DMS 273 (cell line): ENCODE data around the gene GALNTL6.
"Not testable (repeated sequence)": the region's sequence is repeated elsewhere in the genome, so short reads cannot be mapped to it uniquely, and the experiment has no call there.

ENCODE experiments used
- DNase-seq: peaks from one replicate; lab custom pipeline; 2025; ENCODE audit not compliant: unreplicated experiment; lab: John Stamatoyannopoulos, UW

The GALNTL6 gene

GRCh38 chr4:172721659-172722058, 908.5 kb downstream of the GALNTL6 start:
- no peak for DNase-seq

GRCh38 chr4:172725581-172725980, 912.4 kb downstream of the GALNTL6 start:
- DNase-seq, result no peak

- DNase-seq, result no peak
Measured at GRCh38 chr4:172726001-172726423, 912.8 kb downstream of the GALNTL6 start.

- DNase-seq, result no peak
Measured at GRCh38 chr4:172727631-172728030, 914.4 kb downstream of the GALNTL6 start.

GRCh38 chr4:172733645-172734044, 920.4 kb downstream of the GALNTL6 start:
- not testable (repeated sequence) for DNase-seq

GRCh38 chr4:172734555-172734954, 921.4 kb downstream of the GALNTL6 start:
- DNase-seq, result no peak

GRCh38 chr4:172736046-172736445, 922.8 kb downstream of the GALNTL6 start:
- DNase-seq, result no peak

- no peak for DNase-seq
Measured at GRCh38 chr4:172740434-172740833, 927.2 kb downstream of the GALNTL6 start.

GRCh38 chr4:172750910-172751309, 937.7 kb downstream of the GALNTL6 start:
- no peak for DNase-seq

- DNase-seq, result no peak
Measured at GRCh38 chr4:172751550-172751949, 938.3 kb downstream of the GALNTL6 start.

GRCh38 chr4:172758586-172759340, 945.6 kb downstream of the GALNTL6 start:
- DNase-seq, result no peak

GRCh38 chr4:172760512-172760911, 947.3 kb downstream of the GALNTL6 start:
- DNase-seq, result no peak

- no peak for DNase-seq
Measured at GRCh38 chr4:172762895-172763294, 949.7 kb downstream of the GALNTL6 start.

- DNase-seq, result no peak
Measured at GRCh38 chr4:172770787-172771186, 957.6 kb downstream of the GALNTL6 start.

GRCh38 chr4:172772781-172773180, 959.6 kb downstream of the GALNTL6 start:
- DNase-seq, result no peak

GRCh38 chr4:172776203-172776861, 963.1 kb downstream of the GALNTL6 start:
- no peak for DNase-seq

GRCh38 chr4:172777729-172778431, 964.7 kb downstream of the GALNTL6 start:
- DNase-seq, result no peak

- DNase-seq, result no peak
Measured at GRCh38 chr4:172778583-172778982, 965.4 kb downstream of the GALNTL6 start.

GRCh38 chr4:172780566-172781081, 967.4 kb downstream of the GALNTL6 start:
- no peak for DNase-seq

GRCh38 chr4:172785613-172786012, 972.4 kb downstream of the GALNTL6 start:
- DNase-seq, result no peak

- no peak for DNase-seq
Measured at GRCh38 chr4:172786039-172786792, 973.0 kb downstream of the GALNTL6 start.
